ENCODE data around the gene TBX1.

GRCh38 chr22:19729507-19729906, 31.1 kb upstream of the TBX1 start:
- TF ChIP-seq CTCF (IDR thresholded peaks at IDR 0.05) (no peak), POLR2A (IDR thresholded peaks at IDR 0.05) (no peak), POLR2AphosphoS5 (IDR thresholded peaks at IDR 0.05) (no peak)

Data from stomach (tissue), 4 donors.